K562 (cell line): Measurements from ENCODE around the gene SGK1. TPM values are rescaled to one million over a fixed set of nuclear protein-coding genes. Genes with fewer than 3 reads are reported as not detected.

ENCODE experiments used
- ATF3 ChIP-seq, 2 experiments: fragments of 450-650 bp in 1 of 2; sonication (generic) in 1 of 2; formaldehyde crosslinking in 1 of 2; IDR thresholded peaks in 1 of 2; conservative IDR thresholded peaks in 1 of 2; 2 replicates each; pipeline versions ENCODE4 v1.6.1 to v1.8.1; 2016 to 2023; ENCODE audit warnings: mild to moderate bottlenecking in 2 of 2, moderate library complexity in 2 of 2, inconsistent platforms in 1 of 2, missing genetic modification reagents in 1 of 2
- ATF6 ChIP-seq: sonication (generic); formaldehyde crosslinking; IDR thresholded peaks from 2 replicates; pipeline ENCODE4 v1.4.0; 2020; ENCODE audit warnings: mild to moderate bottlenecking, missing genetic modification reagents
- EP400 ChIP-seq: fragments of 450-650 bp; IDR thresholded peaks from 2 replicates; pipeline ENCODE4 v1.6.1; 2017; ENCODE audit warnings: antibody characterized with exemption, mild to moderate bottlenecking, moderate library complexity
- KAT7 ChIP-seq: sonication (generic); formaldehyde crosslinking; IDR thresholded peaks from 2 replicates; pipeline ENCODE4 v1.8.0; 2022; ENCODE audit warnings: missing genetic modification reagents, mild to moderate bottlenecking, borderline replicate concordance
- MEF2A ChIP-seq: IDR thresholded peaks from 2 replicates; pipeline ENCODE4 v1.6.1; 2011; ENCODE audit warnings: low read depth, mild to moderate bottlenecking, low read length, moderate library complexity; ENCODE audit not compliant: control insufficient read depth
- PTTG1 ChIP-seq: fragments of 450-650 bp; IDR thresholded peaks from 2 replicates; pipeline ENCODE4 v1.6.1; 2016; ENCODE audit warnings: low read depth, mild to moderate bottlenecking, missing genetic modification characterization, missing compliant biosample characterization
- TAF1 ChIP-seq: IDR thresholded peaks from 2 replicates; pipeline ENCODE4 v1.6.1; 2011; ENCODE audit warnings: mild to moderate bottlenecking, low read length, moderate library complexity; ENCODE audit not compliant: insufficient read depth, control insufficient read depth, severe bottlenecking; ENCODE audit errors: extremely low read depth
- U2AF1 ChIP-seq: fragments of 200-400 bp; formaldehyde crosslinking; optimal IDR thresholded peaks from 2 replicates; pipeline ENCODE3; 2017; ENCODE audit warnings: mild to moderate bottlenecking, low read depth, low read length, moderate library complexity
- YY1 ChIP-seq, 3 experiments: IDR thresholded peaks; 2 replicates each; pipeline ENCODE4 v1.6.1; 2011; ENCODE audit warnings: low read length in 2 of 3, mild to moderate bottlenecking in 2 of 3, moderate library complexity in 2 of 3, borderline replicate concordance in 1 of 3, control low read depth in 1 of 3, low read depth in 1 of 3; ENCODE audit not compliant: insufficient read depth in 3 of 3, insufficient replicate concordance in 2 of 3, control insufficient read depth in 1 of 3, insufficient read length in 1 of 3; ENCODE audit errors: extremely low read depth in 1 of 3
- ZFP36 ChIP-seq: fragments of 150-350 bp; IDR thresholded peaks from 2 replicates; pipeline ENCODE4 v1.6.1; 2018; ENCODE audit warnings: low read length, low read depth; ENCODE audit not compliant: partially characterized antibody
- ZNF263 ChIP-seq: sonication (generic); formaldehyde crosslinking; IDR thresholded peaks from 2 replicates; pipeline ENCODE4 v1.8.0; 2022; ENCODE audit warnings: mild to moderate bottlenecking, missing genetic modification reagents, borderline replicate concordance
- ZNF592 ChIP-seq: fragments of 450-650 bp; IDR thresholded peaks from 2 replicates; pipeline ENCODE4 v1.6.1; 2017; ENCODE audit warnings: antibody characterized with exemption, mild to moderate bottlenecking
- polyA plus RNA-seq, 8 experiments: library from polyadenylated mRNA; depleted of rRNA in 4 of 8; stranded (reverse) in 5 of 8; unstranded in 3 of 8; fragments of >200 nt; fragmentation: Nextera tagmentation in 2 of 8; fragmentation: Illumina TruSeq in 1 of 8; extraction: Ambion mirVana in 2 of 8; extraction: Trizol in 1 of 8; gene quantifications; 2 replicates each; pipeline versions ENCODE4 v1.2.1 to v1.2.3, GENCODE V29; 2011 to 2014; ENCODE audit warnings: inconsistent platforms in 1 of 8, missing spikeins in 1 of 8
- total RNA-seq, 7 experiments: library from RNA; depleted of rRNA in 6 of 7; stranded (reverse); fragments of >200 nt in 6 of 7; fragmentation: Illumina TruSeq in 2 of 7; extraction: Trizol in 2 of 7; gene quantifications; 2 replicates each; pipeline versions ENCODE4 v1.2.1 to v1.2.3, GENCODE V29; 2011 to 2021; ENCODE audit warnings: low replicate concordance in 1 of 7

The SGK1 gene
- total and polyA plus RNA-seq, 9 of the 15 experiments (the other 6 are each of a cell fraction or from before 2014, with no cell fraction given) = 3.5 to 7.2 (median 3.9) TPM

GRCh38 chr6:134247844-134248580, 69.9 kb downstream of the SGK1 start (continued):
- TF ChIP-seq U2AF1 (no peak), ATF3 (IDR thresholded peaks at IDR 0.05) (no peak), ATF3 (CRISPR knock-in tag; conservative IDR thresholded peaks at IDR 0.05) (no peak), MEF2A (no peak), YY1 (IDR thresholded peaks at IDR 0.05; ENCODE audit: borderline replicate concordance in 1 of 3, control insufficient read depth in 1 of 3, extremely low read depth in 1 of 3, insufficient read depth in 3 of 3, insufficient read length in 1 of 3, insufficient replicate concordance in 2 of 3, low read depth in 1 of 3, low read length in 2 of 3) (no peak), PTTG1 (tag) (no peak), ATF6 (CRISPR knock-in tag) (no peak), ZFP36 (no peak), KAT7 (CRISPR knock-in tag) (no peak), EP400 (no peak), TAF1 (no peak), ZNF263 (CRISPR knock-in tag) (no peak), ZNF592 (no peak)
- TF ChIP-seq, all 486 proteins: peak for 0
